ENCODE data around the gene SLCO2A1. TPM values are rescaled to one million over a fixed set of nuclear protein-coding genes. Genes with fewer than 3 reads are reported as not detected.
A peak's percentile ranks its signal among the peaks of the same experiment; 100 is the strongest.

The SLCO2A1 gene
- total and polyA plus RNA-seq, 2 donors from 2014 or later: 27.2 to 169 TPM

- intact Hi-C loops (cut with DNase I): no loop called here
- no peak overlapping the region for H3K4me3 ChIP-seq (ENCODE audit: low read length in 3 of 3)
- no peaks in the 10 kb centered on the region for H3K36me3 ChIP-seq (ENCODE audit: control insufficient read depth in 2 of 3, insufficient read depth in 3 of 3, low read length in 3 of 3)
- DNase-seq (no peak), FAIRE-seq (no peak)
- H3K27me3 ChIP-seq (ENCODE audit: control insufficient read depth, insufficient read depth, low read length): no peaks in the 10 kb centered on the region
- H3K9me3 ChIP-seq (ENCODE audit: control insufficient read depth in 2 of 3, insufficient read depth in 1 of 3, low read length in 3 of 3): no peaks in the 10 kb centered on the region
- no peak overlapping the region for H3K27ac ChIP-seq (ENCODE audit: low read depth in 2 of 2, low read length in 2 of 2)
- no peak overlapping the region for H3K9ac ChIP-seq (ENCODE audit: low read length in 3 of 3)
- peaks cover 0 to 10% (median 0%) of the 10 kb centered on the region in 3 donors for H3K4me1 ChIP-seq (ENCODE audit: control insufficient read depth in 2 of 3, insufficient read depth in 2 of 3, low read depth in 1 of 3, low read length in 3 of 3)
- TF ChIP-seq, protein P1, sequence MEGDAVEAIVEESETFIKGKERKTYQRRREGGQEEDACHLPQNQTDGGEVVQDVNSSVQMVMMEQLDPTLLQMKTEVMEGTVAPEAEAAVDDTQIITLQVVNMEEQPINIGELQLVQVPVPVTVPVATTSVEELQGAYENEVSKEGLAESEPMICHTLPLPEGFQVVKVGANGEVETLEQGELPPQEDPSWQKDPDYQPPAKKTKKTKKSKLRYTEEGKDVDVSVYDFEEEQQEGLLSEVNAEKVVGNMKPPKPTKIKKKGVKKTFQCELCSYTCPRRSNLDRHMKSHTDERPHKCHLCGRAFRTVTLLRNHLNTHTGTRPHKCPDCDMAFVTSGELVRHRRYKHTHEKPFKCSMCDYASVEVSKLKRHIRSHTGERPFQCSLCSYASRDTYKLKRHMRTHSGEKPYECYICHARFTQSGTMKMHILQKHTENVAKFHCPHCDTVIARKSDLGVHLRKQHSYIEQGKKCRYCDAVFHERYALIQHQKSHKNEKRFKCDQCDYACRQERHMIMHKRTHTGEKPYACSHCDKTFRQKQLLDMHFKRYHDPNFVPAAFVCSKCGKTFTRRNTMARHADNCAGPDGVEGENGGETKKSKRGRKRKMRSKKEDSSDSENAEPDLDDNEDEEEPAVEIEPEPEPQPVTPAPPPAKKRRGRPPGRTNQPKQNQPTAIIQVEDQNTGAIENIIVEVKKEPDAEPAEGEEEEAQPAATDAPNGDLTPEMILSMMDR (IDR thresholded peaks at IDR 0.05; ENCODE audit: borderline replicate concordance, extremely low read depth, insufficient read depth): no peak
Observed at GRCh38 chr3:133897547-133897946, 132.2 kb downstream of the SLCO2A1 start.

- intact Hi-C loops (cut with DNase I): no loop called here
- no peaks in the 10 kb centered on the region for H3K9me3 ChIP-seq (ENCODE audit: control insufficient read depth in 2 of 3, insufficient read depth in 1 of 3, low read length in 3 of 3)
- H3K27me3 ChIP-seq (ENCODE audit: control insufficient read depth, insufficient read depth, low read length): no peaks in the 10 kb centered on the region
- TF ChIP-seq, protein P1 (IDR thresholded peaks at IDR 0.05; ENCODE audit: borderline replicate concordance, extremely low read depth, insufficient read depth): no peak
- peak overlapping the region; percentile 5 to 75 (median 29) for H3K9ac ChIP-seq (ENCODE audit: low read length in 3 of 3)
- no peak overlapping the region for H3K27ac ChIP-seq (ENCODE audit: low read depth in 2 of 2, low read length in 2 of 2)
- DNase-seq (peak in 4 of 5 donors; percentile 42 to 59 (median 53)), FAIRE-seq (no peak)
- H3K4me1 ChIP-seq (ENCODE audit: control insufficient read depth in 2 of 3, insufficient read depth in 2 of 3, low read depth in 1 of 3, low read length in 3 of 3): peaks cover 0 to 10% (median 0%) of the 10 kb centered on the region in 3 donors
- no peaks in the 10 kb centered on the region for H3K36me3 ChIP-seq (ENCODE audit: control insufficient read depth in 2 of 3, insufficient read depth in 3 of 3, low read length in 3 of 3)
- peak overlapping the region; percentile 31 to 70 (median 50) for H3K4me3 ChIP-seq (ENCODE audit: low read length in 3 of 3)
Observed at GRCh38 chr3:133896002-133896761, 133.5 kb downstream of the SLCO2A1 start.

DNA sequence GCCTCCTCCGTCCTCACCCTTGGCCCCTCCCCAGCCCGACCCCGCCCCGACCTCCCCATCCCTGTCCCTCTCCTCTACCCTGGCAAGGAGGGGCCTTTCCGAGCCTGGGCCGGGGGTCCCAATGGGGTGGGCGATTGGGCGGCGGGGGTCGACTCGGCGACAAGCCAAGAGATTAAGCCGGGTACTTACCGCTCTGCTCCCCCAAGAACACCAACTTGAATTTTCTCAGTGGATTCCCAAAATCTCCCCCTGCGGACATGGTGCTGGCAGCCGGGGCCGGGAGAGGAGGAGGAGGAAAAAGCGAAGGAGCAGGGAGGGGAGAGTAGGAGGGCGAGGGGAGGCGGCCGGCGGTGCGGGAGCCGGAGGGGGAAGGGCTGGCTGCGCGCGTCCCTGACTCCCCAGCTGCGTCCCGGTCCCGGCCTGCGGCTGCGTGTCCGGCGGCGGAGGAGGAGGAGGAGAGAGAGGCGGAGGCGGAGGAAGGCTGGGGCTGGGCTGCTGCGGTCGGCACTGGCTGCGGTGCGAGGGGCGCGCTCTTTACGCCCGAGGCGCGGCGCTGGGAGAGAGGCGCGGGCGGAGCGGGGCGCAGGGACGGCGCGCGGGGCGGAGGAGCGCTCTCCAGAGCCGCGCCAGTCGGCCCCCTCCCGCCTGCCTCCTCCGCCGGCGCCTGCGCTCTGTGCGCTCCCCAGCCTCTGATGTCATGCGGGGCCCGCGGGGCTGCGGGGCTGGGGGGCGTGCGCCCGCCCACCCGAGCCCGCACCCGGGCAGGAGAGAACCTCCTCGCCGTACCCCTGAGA, 134.3 kb downstream of the SLCO2A1 start, which contains the start of gene RAB6B:
Gene RAB6B, minus strand, starts transcription at position 675 of the 794 bp plus-strand sequence. Its CDS starts 416 bp downstream, at position 259.
- Histone ChIP-seq H3K9me3 (ENCODE audit: control insufficient read depth in 2 of 3, insufficient read depth in 1 of 3, low read length in 3 of 3) (no peaks in the 10 kb centered on the region), H3K4me3 (ENCODE audit: low read length in 3 of 3) (peak within 1 kb of the TSS; percentile 46 to 70 (median 50)), H3K27ac (ENCODE audit: low read depth in 2 of 2, low read length in 2 of 2) (no peak within 1 kb of the TSS), H3K4me1 (ENCODE audit: control insufficient read depth in 2 of 3, insufficient read depth in 2 of 3, low read depth in 1 of 3, low read length in 3 of 3) (peaks cover 0 to 10% (median 0%) of the 10 kb centered on the region in 3 donors), H3K9ac (ENCODE audit: low read length in 3 of 3) (peak within 1 kb of the TSS; percentile 5 to 75 (median 29)), H3K27me3 (ENCODE audit: control insufficient read depth, insufficient read depth, low read length) (no peaks in the 10 kb centered on the region), H3K36me3 (ENCODE audit: control insufficient read depth in 2 of 3, insufficient read depth in 3 of 3, low read length in 3 of 3) (no peaks in the 10 kb centered on the region)
- FAIRE-seq (no peak), DNase-seq (peak; percentile 65 to 87 (median 78))
- TF ChIP-seq, protein P1 (IDR thresholded peaks at IDR 0.05; ENCODE audit: borderline replicate concordance, extremely low read depth, insufficient read depth): no peak
- intact Hi-C loops (cut with DNase I): no loop called here
